Keratinocyte (primary cell): Measurements from ENCODE around the gene RANBP17. TPM values are rescaled to one million over a fixed set of nuclear protein-coding genes. Genes with fewer than 3 reads are reported as not detected.

ENCODE experiments used
- DNase-seq: peaks from one replicate; pipeline ENCODE4 v3.0.0-alpha.2; 2011; ENCODE audit warnings: low read depth, missing footprints, low spot score
- FAIRE-seq: peaks from 2 replicates; lab custom pipeline; 2011; peaks lifted over from hg19 to GRCh38; lab: Jason Lieb, UNC
- H2AFZ ChIP-seq: 2 replicates; pipeline ENCODE4 v1.6.0; 2012; ENCODE audit warnings: low read length, control low read depth, inconsistent platforms; ENCODE audit not compliant: control insufficient read depth
- H3K27ac ChIP-seq: 2 replicates; pipeline ENCODE4 v1.5.1; 2011; ENCODE audit warnings: low read length; ENCODE audit not compliant: control insufficient read depth, insufficient read depth
- H3K27me3 ChIP-seq: 3 replicates; pipeline ENCODE4 v1.6.0; 2011; ENCODE audit warnings: low read length; ENCODE audit not compliant: control insufficient read depth, insufficient read depth; ENCODE audit errors: extremely low read depth
- H3K36me3 ChIP-seq, 2 experiments: 2 replicates in 1 of 2; 3 replicates in 1 of 2; pipeline ENCODE4 v1.5.1; 2011; ENCODE audit warnings: low read length in 2 of 2, mild to moderate bottlenecking in 1 of 2; ENCODE audit not compliant: control insufficient read depth in 2 of 2, insufficient read depth in 2 of 2; ENCODE audit errors: extremely low read depth in 1 of 2
- H3K4me1 ChIP-seq: 3 replicates; pipeline ENCODE4 v1.5.1; 2011; ENCODE audit warnings: low read length; ENCODE audit not compliant: control insufficient read depth, insufficient read depth; ENCODE audit errors: extremely low read depth
- H3K4me2 ChIP-seq: 3 replicates; pipeline ENCODE4 v1.6.0; 2011; ENCODE audit warnings: low read depth, low read length; ENCODE audit not compliant: control insufficient read depth, insufficient read depth; ENCODE audit errors: extremely low read depth
- H3K4me3 ChIP-seq, 3 experiments: fragments of 200-600 bp in 1 of 3; sonication (generic) in 1 of 3; 2 replicates in 2 of 3; 3 replicates in 1 of 3; pipeline ENCODE4 v1.5.1; 2011 to 2016; ENCODE audit warnings: low read length in 3 of 3, mild to moderate bottlenecking in 3 of 3, control low read depth in 2 of 3, inconsistent platforms in 1 of 3, low read depth in 1 of 3, mixed read lengths in 1 of 3, mixed run types in 1 of 3, moderate library complexity in 1 of 3; ENCODE audit not compliant: control insufficient read depth in 2 of 3, insufficient read depth in 2 of 3; ENCODE audit errors: extremely low read depth in 1 of 3
- H3K79me2 ChIP-seq: 2 replicates; pipeline ENCODE4 v1.6.0; 2012; ENCODE audit warnings: low read length; ENCODE audit not compliant: control insufficient read depth, insufficient read depth
- H3K9ac ChIP-seq: 3 replicates; pipeline ENCODE4 v1.6.0; 2011; ENCODE audit warnings: low read length; ENCODE audit not compliant: control insufficient read depth, insufficient read depth; ENCODE audit errors: extremely low read depth
- H3K9me1 ChIP-seq: 3 replicates; pipeline ENCODE4 v1.6.0; 2011; ENCODE audit warnings: low read length; ENCODE audit not compliant: control insufficient read depth, insufficient read depth; ENCODE audit errors: extremely low read depth
- H3K9me3 ChIP-seq: 2 replicates; pipeline ENCODE4 v1.5.1; 2012; ENCODE audit warnings: low read depth, low read length; ENCODE audit not compliant: control insufficient read depth
- H4K20me1 ChIP-seq: 3 replicates; pipeline ENCODE4 v1.6.0; 2011; ENCODE audit warnings: low read length; ENCODE audit not compliant: control insufficient read depth, insufficient read depth; ENCODE audit errors: extremely low read depth
- CTCF ChIP-seq, 3 experiments: IDR thresholded peaks in 1 of 3; conservative IDR thresholded peaks in 1 of 3; optimal IDR thresholded peaks in 1 of 3; 2 replicates in 2 of 3; 3 replicates in 1 of 3; pipeline versions ENCODE3 to v1.5.1; 2011; ENCODE audit warnings: low read length in 3 of 3, mild to moderate bottlenecking in 3 of 3, moderate library complexity in 2 of 3, control low read depth in 1 of 3, inconsistent platforms in 1 of 3; ENCODE audit not compliant: insufficient read depth in 2 of 3; ENCODE audit errors: extremely low read depth in 1 of 3
- EZH2 ChIP-seq: IDR thresholded peaks from one replicate; pipeline ENCODE4 v1.6.1; 2012; ENCODE audit warnings: inconsistent platforms, mild to moderate bottlenecking, low read length, moderate library complexity
- dilution Hi-C: fragments of 300-500 bp; cut with MboI; formaldehyde crosslinking; loops from one replicate; pipeline ENCODE4 v1.7.0; 2020; ENCODE audit warnings: low sequenced_read_pairs; ENCODE audit not compliant: extremely low pct_ligation_motif_present
- polyA plus RNA-seq, 5 experiments: library from polyadenylated mRNA; depleted of rRNA in 3 of 5; stranded (reverse) in 3 of 5; stranded (forward) in 1 of 5; unstranded in 1 of 5; fragments of >200 nt; gene quantifications; 1 replicate in 1 of 5; 2 replicates in 3 of 5; 3 replicates in 1 of 5; pipeline versions ENCODE4 v1.2.1 to v1.2.3, GENCODE V29; 2011 to 2012; ENCODE audit warnings: missing spikeins in 2 of 5, low read depth in 1 of 5, low replicate concordance in 1 of 5

Gene RANBP17
- polyA plus RNA-seq, 1 donor (not counting 4 experiments of a cell fraction or from before 2014, with no cell fraction given) = 0.97 TPM

- Histone ChIP-seq H3K4me3 (no peak overlapping the region), H3K9me1 (no peaks in the 10 kb centered on the region), H3K9ac (no peak overlapping the region), H3K27me3 (no peaks in the 10 kb centered on the region), H3K4me2 (no peak overlapping the region), H4K20me1 (no peaks in the 10 kb centered on the region), H3K9me3 (no peaks in the 10 kb centered on the region), H3K79me2 (no peaks in the 10 kb centered on the region), H3K27ac (no peak overlapping the region), H3K4me1 (no peaks in the 10 kb centered on the region), H2AFZ (no peak overlapping the region), H3K36me3 (no peaks in the 10 kb centered on the region)
- FAIRE-seq (no peak), DNase-seq (no peak)
- TF ChIP-seq CTCF (optimal IDR thresholded peaks at IDR 0.05 in 1 of 3, IDR thresholded peaks at IDR 0.05 in 1 of 3, conservative IDR thresholded peaks at IDR 0.05 in 1 of 3; ENCODE audit: extremely low read depth in 1 of 3, insufficient read depth in 2 of 3, low read length in 3 of 3) = no peak
- TF ChIP-seq EZH2 = no peak
- dilution Hi-C loops = no loop called here
Measured at GRCh38 chr5:171029401-171029800, 167.6 kb downstream of the RANBP17 start.

GRCh38 chr5:171031977-171032376 lies 170.2 kb downstream of the RANBP17 start:
- dilution Hi-C loops = no loop called here
- DNase-seq = no peak
- no peaks in the 10 kb centered on the region for H3K79me2 ChIP-seq
- H3K4me3 ChIP-seq = no peak overlapping the region
- H2AFZ ChIP-seq = no peak overlapping the region
- no peaks in the 10 kb centered on the region for H3K9me1 ChIP-seq
- no peak for FAIRE-seq
- TF ChIP-seq CTCF (optimal IDR thresholded peaks at IDR 0.05 in 1 of 3, IDR thresholded peaks at IDR 0.05 in 1 of 3, conservative IDR thresholded peaks at IDR 0.05 in 1 of 3; ENCODE audit: extremely low read depth in 1 of 3, insufficient read depth in 2 of 3, low read length in 3 of 3) (no peak), EZH2 (no peak)
- H3K4me1 ChIP-seq = no peaks in the 10 kb centered on the region
- H3K36me3 ChIP-seq = no peaks in the 10 kb centered on the region
- no peak overlapping the region for H3K27ac ChIP-seq
- H3K9me3 ChIP-seq = no peaks in the 10 kb centered on the region
- H3K9ac ChIP-seq = no peak overlapping the region
- H3K27me3 ChIP-seq = no peaks in the 10 kb centered on the region
- H3K4me2 ChIP-seq = no peak overlapping the region
- no peaks in the 10 kb centered on the region for H4K20me1 ChIP-seq
